ENCODE measurements around the gene NSFL1C. TPM values are rescaled to one million over a fixed set of nuclear protein-coding genes. Genes with fewer than 3 reads are reported as not detected.

Gene NSFL1C
- total RNA-seq, 1 donor, result 22.0 TPM

DNA sequence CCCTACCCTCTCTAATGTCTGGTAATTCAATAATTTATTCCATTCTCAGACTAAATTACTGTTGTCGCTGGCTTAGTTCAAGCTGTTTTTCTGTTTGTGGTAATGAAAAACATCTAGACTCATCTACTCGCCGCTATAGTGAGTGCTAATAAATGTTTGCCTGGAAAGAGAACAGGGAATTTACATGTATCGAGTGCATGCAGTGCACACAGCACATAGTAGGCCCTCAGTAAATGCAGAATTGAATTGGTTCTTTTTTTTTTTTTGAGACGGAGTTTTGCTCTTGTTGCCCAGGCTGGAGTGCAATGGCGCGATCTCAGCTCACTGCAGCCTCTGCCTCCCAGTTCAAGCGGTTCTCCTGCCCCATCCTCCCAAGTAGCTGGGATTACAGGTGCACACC lies 7.7 kb upstream of the NSFL1C start:
- H3K4me3 ChIP-seq (ENCODE audit: low read depth, low read length), result no peak overlapping the region
- TF ChIP-seq, protein P1, sequence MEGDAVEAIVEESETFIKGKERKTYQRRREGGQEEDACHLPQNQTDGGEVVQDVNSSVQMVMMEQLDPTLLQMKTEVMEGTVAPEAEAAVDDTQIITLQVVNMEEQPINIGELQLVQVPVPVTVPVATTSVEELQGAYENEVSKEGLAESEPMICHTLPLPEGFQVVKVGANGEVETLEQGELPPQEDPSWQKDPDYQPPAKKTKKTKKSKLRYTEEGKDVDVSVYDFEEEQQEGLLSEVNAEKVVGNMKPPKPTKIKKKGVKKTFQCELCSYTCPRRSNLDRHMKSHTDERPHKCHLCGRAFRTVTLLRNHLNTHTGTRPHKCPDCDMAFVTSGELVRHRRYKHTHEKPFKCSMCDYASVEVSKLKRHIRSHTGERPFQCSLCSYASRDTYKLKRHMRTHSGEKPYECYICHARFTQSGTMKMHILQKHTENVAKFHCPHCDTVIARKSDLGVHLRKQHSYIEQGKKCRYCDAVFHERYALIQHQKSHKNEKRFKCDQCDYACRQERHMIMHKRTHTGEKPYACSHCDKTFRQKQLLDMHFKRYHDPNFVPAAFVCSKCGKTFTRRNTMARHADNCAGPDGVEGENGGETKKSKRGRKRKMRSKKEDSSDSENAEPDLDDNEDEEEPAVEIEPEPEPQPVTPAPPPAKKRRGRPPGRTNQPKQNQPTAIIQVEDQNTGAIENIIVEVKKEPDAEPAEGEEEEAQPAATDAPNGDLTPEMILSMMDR (IDR thresholded peaks at IDR 0.05; ENCODE audit: insufficient read depth, low read depth, low read length), result no peak
- no peak for DNase-seq (ENCODE audit: low read depth)

DNA sequence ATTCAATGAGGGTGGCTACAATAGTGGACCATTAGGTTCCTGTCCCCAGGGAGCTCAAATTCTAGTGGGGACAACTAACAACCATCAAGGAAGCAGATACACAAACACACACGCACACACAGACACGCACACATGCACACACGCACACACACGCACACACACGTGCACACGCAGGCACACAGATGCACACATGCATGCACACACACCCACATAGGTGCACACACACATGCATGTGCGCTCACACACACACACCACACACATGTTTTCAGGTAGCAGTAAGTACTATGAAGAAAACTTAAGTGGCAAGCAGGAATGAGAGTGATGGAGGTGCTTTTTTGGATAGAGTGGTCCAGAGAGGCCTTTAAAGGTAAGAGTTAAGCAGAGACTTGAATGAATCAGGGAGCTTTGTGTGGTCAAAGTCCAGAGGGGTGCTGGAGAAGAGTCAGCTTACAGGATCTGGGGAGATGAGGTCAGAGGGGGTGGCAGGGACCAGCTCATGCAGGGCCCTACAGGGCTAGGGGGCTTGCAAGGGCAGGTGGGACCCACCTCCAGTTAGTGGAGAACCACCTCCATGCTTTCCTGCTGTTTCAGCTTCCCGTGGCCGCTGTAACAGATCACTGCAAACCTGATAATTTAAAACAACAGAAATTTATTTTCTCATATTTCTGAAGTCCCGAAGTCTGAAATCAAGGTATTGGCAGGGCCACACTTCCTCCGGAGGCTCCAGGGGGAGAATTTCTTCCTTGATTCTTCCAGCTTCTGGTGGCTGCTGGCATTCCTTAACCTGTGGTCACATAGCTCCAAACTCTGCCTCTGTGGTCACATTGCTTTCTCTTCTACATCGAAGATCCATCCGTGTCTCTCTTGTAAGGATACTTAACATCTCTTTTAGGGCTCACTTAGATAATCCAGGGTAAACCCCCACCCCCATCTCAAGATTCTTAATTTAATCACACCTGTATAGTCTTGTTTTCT lies 6.9 kb upstream of the NSFL1C start:
- H3K4me3 ChIP-seq (ENCODE audit: low read depth, low read length), result no peak overlapping the region
- DNase-seq (ENCODE audit: low read depth), result no peak
- TF ChIP-seq, protein P1 (IDR thresholded peaks at IDR 0.05; ENCODE audit: insufficient read depth, low read depth, low read length), result no peak

DNA sequence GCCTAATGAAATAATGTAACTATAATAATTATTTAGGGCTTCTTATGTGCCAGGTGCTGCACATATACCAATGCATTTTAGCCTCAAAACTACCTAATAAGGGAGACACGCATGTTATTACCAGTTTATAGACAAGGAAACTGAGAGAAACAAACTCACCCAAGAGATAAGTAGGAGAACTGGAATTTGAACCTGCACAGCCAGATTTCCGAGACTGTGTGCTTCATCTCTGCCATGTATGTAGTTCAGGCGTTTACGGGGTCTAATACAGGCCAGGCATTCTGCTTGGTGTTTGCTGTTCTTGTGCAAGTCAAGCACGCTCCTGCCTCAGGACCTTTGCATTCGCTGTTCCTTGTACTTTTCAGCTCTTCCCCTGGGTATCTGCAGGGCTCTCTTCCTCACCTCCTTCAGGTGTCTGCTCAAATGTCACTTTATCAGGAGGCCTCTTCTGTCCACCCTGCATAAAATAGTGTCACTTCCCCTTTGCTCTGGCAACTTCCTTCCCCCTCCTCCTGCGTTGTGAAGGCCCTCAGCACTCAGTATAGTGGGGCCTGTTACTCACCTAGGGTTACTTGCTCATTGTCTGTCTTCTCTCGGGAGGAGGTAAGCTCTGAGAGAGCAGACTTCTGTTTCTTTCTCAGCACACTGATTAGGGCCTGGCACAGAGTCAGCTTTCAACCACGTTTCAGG lies 6.1 kb upstream of the NSFL1C start:
- H3K4me3 ChIP-seq (ENCODE audit: low read depth, low read length), result no peak overlapping the region
- TF ChIP-seq, protein P1 (IDR thresholded peaks at IDR 0.05; ENCODE audit: insufficient read depth, low read depth, low read length), result no peak
- no peak for DNase-seq (ENCODE audit: low read depth)

DNA sequence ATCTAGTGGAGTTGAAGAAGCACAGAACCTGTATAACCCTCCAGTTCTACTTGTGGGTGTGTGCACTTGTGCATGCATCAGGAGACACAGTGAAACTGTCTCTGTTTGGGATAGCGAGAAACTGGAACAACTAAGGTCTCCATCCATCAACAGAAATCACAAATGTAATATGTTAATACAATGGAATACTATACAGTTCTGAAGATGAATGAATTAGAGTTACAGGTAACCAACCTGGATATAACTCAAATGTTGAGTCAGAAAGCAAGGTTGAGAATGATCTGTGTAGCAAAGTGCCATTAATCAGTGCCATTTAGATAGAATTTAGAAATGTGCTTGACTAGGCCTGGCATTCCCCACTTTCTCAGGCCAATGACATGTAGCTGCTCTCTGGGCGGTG lies 4.6 kb upstream of the NSFL1C start:
- TF ChIP-seq, protein P1 (IDR thresholded peaks at IDR 0.05; ENCODE audit: insufficient read depth, low read depth, low read length), result no peak

DNA sequence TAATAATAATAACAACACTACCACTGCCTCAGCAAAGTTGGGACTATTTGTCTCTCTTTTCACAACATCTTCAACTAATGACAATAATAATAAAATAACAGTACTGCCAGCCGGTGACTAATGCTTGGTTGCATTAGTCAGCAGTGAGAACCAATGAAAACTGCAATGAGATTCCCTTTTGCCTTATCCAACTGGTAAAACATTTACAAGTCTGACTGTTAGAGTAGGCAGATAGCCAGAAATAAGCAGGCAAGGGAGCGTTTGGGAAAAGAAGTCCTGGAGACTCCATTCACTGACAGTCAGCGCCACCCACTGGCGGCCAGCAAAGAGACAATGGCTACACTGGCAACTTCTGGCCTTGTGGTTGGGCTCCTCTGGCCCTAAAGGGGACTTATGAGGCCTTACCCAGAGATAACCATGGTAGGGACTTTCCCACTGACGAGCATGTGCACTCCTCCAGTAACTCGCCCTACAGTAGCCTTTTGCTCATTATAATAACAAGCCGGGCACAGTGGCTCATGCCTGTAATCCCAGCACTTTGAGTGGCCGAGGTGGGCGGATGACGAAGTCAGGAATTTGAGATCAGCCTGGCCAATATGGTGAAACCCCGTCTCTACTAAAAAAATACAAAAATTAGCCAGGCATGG lies 3.4 kb upstream of the NSFL1C start:
- TF ChIP-seq, protein P1 (IDR thresholded peaks at IDR 0.05; ENCODE audit: insufficient read depth, low read depth, low read length), result peak; percentile 90
- H3K4me3 ChIP-seq (ENCODE audit: low read depth, low read length), result no peak overlapping the region
- DNase-seq (ENCODE audit: low read depth), result peak; percentile 99

More for the DNA sequence above, 4.6 kb upstream of the NSFL1C start:
- no peak overlapping the region for H3K4me3 ChIP-seq (ENCODE audit: low read depth, low read length)
- DNase-seq (ENCODE audit: low read depth), result no peak

DNA sequence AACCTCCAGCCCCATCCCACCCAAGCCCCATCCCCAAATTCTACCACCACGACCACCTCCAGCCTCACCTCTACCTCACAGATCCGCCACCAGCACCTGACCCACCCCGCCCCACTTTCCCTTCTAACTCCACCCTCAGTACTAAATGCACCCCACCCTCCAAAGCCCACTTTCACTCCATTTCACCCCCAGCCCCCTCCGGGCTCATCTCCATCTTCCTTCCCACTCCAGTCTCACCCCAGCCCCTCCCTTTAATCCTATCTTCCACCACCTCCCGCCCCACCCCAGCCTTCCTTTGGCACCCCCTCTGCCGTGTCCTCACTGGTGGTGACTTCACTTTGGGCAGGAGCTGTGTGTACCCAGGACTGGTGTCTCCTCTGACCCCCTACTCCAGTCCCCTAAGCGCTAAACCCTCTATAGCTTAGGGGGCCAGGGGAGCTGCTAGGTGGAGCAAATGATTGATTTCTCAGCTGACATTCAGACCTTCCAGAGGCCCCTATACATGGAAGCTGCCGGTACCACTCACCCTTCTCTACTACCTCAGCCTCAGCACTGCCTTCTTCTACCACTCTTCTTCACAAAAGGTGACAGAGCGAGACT lies 2.8 kb upstream of the NSFL1C start:
- no peak overlapping the region for H3K4me3 ChIP-seq (ENCODE audit: low read depth, low read length)

More for the DNA sequence above, 2.8 kb upstream of the NSFL1C start:
- TF ChIP-seq, protein P1 (IDR thresholded peaks at IDR 0.05; ENCODE audit: insufficient read depth, low read depth, low read length), result no peak
- no peak for DNase-seq (ENCODE audit: low read depth)

Data from fibroblast of villous mesenchyme (primary cell).